Measurements from ENCODE around the gene NOP56.

The NOP56 gene

DNA sequence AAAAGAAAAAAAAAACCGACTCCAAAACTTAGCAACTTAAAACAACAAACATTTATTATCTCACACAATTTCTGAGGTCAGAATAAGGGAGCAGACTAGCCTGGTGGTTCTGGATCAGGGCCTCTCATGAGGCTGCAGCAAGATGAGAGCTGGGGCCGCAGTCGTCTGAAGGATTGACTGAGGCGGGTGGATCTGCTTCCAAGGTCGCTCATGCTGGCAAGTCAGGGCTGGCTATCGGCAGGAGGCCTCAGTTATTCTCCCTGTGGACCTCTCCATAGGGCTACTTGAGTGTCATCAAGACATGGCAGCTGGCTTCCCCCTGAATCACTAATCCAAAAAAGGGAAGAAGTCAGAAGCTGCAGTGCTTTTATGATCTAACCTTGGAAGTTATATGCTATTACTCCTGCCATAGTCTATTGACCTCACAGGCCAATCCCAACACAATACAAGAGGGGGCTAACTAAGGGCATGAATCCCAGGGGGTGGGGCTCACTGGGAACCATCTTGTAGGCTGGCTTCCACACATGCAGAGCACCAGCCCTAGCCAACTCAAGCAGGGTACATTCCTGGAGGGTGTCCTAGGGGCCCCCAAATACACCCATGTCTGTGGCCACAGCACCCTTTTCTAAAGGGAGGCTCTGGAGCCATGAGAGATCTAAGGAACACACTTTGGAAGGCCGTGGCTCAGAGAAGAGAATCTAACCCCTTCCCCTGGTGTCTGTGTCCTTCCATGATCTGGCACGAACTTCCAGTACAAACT is 51.5 kb downstream of the NOP56 start:
- TF ChIP-seq, protein P1, sequence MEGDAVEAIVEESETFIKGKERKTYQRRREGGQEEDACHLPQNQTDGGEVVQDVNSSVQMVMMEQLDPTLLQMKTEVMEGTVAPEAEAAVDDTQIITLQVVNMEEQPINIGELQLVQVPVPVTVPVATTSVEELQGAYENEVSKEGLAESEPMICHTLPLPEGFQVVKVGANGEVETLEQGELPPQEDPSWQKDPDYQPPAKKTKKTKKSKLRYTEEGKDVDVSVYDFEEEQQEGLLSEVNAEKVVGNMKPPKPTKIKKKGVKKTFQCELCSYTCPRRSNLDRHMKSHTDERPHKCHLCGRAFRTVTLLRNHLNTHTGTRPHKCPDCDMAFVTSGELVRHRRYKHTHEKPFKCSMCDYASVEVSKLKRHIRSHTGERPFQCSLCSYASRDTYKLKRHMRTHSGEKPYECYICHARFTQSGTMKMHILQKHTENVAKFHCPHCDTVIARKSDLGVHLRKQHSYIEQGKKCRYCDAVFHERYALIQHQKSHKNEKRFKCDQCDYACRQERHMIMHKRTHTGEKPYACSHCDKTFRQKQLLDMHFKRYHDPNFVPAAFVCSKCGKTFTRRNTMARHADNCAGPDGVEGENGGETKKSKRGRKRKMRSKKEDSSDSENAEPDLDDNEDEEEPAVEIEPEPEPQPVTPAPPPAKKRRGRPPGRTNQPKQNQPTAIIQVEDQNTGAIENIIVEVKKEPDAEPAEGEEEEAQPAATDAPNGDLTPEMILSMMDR (IDR thresholded peaks at IDR 0.05; ENCODE audit: extremely low read depth, missing control alignments), result no peak
- DNase-seq (ENCODE audit: low spot score), result no peak

DNA sequence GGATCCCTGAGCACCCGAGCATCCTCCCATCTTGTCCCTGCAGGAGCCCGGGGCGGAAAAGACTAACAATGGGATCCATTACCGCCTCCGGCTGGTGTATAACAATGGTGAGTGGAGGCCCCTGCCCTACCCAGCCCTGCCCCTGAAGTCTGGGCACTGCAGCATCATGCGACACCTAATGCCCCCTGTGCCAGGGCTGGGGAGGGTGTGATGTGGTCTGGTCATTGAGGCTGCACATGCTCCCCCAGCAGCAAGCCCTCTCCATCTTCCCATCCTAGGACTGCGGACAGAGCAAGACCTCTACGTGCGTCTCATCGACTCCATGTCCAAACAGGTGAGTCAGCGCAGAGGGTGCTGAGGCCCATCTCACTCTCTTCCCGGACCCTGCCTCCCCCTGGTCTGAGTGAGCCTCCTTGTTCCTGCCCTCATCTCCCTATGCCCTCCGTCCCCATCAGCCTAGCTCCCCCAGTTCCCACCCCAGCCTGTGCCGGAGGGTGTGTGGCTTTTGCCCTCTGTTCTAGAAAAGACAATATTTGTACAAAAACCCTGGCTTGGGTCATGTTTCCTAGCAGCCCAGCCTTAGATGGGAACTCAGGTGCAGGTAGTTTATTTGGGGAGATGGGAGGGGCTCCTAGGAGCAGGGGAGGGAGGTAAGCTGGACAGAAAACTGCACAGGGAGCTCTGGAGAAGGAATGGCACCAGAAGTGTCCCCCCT is 53.7 kb downstream of the NOP56 start:
- TF ChIP-seq, protein P1 (IDR thresholded peaks at IDR 0.05; ENCODE audit: extremely low read depth, missing control alignments), result no peak
- no peak for DNase-seq (ENCODE audit: low spot score)

DNA sequence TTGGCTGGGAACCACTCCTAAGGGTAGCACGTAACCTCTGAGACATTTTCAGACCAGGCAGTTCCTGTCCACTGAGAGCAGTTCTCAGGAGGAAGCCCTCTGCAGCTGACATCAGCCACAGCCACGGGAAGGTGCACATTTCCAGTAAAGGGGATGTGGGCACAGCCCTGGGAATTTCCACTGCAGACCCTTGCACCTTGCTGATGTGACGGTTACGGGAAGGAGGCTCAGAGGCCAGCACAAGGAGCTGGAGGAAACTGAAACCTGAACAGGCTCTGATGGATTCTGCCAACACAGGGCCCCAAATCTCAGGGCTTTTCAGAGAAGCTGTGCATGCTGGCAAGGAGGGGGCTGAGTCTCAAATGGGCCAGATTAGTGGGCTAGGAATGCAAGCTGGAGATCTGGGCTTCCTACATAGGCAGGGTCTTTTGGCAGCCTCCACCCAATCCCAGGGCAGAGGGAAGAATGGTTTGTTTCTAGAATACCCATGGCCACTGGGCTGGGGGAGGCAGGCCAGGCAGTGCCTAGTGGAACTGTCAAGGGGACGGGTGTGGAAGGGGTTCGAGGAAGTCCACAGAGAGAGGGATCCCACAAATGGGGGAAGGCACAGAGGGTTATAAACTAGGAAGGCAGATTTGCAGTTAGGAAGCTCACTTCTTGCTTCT is 54.4 kb downstream of the NOP56 start:
- TF ChIP-seq, protein P1 (IDR thresholded peaks at IDR 0.05; ENCODE audit: extremely low read depth, missing control alignments), result no peak
- DNase-seq (ENCODE audit: low spot score), result no peak

DNA sequence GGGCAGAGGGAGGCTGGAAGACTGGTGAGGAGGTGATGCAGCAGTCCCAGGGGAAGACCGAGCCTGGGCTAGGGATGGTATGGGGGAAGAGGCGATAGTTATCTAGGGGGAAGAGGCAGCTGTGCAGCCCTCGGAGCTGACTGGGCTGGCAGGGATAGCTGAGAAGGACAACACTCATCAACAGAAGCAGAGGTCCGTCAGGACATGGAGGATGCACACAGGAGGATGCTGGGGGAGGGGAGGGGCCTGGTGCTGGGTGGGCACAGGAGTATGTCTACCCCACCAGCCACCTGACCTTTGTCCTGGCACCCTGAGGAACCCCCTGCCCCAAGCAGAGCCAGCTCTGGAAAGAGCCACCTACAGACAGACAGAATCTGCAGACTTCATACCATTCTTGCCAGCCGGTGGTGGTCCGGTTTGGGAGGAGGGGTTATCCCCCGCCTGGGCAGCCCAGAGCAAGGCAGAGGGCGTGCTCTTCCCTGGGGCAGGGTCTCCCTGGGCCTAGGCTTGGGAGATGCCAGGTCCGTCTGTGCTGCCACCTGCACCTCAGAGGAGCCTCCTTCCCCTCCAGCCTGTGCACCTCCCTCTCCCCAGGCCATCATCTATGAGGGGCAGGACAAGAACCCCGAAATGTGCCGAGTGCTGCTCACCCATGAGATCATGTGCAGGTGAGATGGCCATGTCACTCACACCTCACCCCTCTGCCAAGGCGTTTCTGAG is 55.1 kb downstream of the NOP56 start:
- DNase-seq (ENCODE audit: low spot score), result no peak
- TF ChIP-seq, protein P1 (IDR thresholded peaks at IDR 0.05; ENCODE audit: extremely low read depth, missing control alignments), result no peak

All from GM20000 (cell line).